ENCODE data around the gene OSBPL10. TPM values are rescaled to one million over a fixed set of nuclear protein-coding genes. Genes with fewer than 3 reads are reported as not detected.

Gene OSBPL10
- total and polyA plus RNA-seq, 5 donors from 2014 or later = 0.14 to 1.8 (median 0.21) TPM; not detected in 2

DNA sequence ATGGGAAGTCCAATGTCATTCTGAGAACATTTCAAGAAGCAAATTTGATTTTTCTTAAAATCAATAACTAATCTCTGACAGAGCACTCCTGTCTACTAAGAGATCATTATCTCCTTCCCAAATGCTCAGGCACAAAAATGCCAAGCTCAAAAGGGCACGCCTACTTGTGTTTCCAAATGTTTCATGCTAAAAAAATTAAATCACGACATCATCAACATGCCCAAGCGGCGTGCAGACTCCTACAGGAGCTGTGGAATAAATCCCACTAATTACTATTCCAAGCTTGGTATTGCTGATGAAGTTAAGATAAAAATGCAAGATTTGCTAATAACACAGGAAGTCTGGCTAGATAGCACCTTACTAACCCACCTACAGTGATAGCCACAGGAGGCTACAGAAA, 140.8 kb downstream of the OSBPL10 start:
- Histone ChIP-seq H3K27me3 (ENCODE audit: control insufficient read depth, insufficient read depth, low read length) (peaks cover 6% of the 10 kb centered on the region), H3K36me3 (ENCODE audit: control insufficient read depth, insufficient read depth, low read length) (no peaks in the 10 kb centered on the region), H3K9me3 (ENCODE audit: control insufficient read depth in 2 of 2, low read length in 2 of 2) (no peaks in the 10 kb centered on the region), H3K4me1 (ENCODE audit: control insufficient read depth, insufficient read depth, low read length, poor library complexity, severe bottlenecking) (no peaks in the 10 kb centered on the region), H3K4me3 (ENCODE audit: low read depth, low read length) (no peak overlapping the region), H3K27ac (ENCODE audit: insufficient read depth, low read length, poor library complexity, severe bottlenecking) (no peak overlapping the region)
- Mint-ChIP-seq H3K36me3 (no peaks in the 10 kb centered on the region), H3K4me1 (no peaks in the 10 kb centered on the region), H3K27me3 (peaks cover 15% of the 10 kb centered on the region), H3K27ac (no peak overlapping the region), H3K4me3 (no peak overlapping the region), H3K9me3 (no peaks in the 10 kb centered on the region)
- ATAC-seq (ENCODE audit: low read depth in 2 of 2) = no peak
- DNase-seq = no peak

DNA sequence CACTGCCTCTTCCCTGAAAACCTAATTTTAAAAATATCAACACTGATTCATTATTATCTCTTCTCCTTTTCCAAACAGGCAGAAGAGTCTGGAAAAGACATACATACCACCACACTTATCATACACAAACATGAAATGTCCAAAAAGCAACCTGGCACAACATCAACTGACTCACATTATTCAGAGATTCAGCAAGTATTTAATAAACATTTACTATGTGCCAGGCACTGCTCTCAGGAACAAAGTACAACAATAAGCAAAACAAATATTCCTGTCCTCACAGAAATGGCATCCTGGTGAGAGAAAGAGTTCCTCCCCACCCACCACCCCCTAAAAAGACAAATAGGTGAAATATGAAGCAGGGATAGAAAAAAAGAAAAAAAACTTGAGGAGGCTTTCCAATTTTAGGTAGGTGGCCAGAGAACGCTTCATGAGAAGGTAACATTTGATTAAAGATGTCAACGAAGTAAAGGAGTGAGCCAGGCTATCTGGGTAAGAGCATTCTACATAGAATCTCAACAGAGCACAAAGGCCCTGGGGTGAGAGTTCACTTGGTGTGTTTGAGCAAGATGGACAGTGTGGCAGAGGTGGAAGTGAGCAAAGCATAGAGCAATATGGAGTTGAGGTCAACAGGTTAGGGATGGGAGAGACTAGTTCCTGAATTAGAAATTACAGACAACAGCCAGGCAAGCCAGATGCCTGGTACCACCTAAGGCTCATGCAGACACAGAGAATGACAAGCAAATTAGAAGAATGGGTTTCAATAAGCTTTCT, 141.7 kb downstream of the OSBPL10 start:
- Mint-ChIP-seq H3K27ac (no peak overlapping the region), H3K36me3 (no peaks in the 10 kb centered on the region), H3K27me3 (peaks cover 15% of the 10 kb centered on the region), H3K9me3 (no peaks in the 10 kb centered on the region), H3K4me3 (no peak overlapping the region), H3K4me1 (no peaks in the 10 kb centered on the region)
- no peak for DNase-seq
- no peak for ATAC-seq (ENCODE audit: low read depth in 2 of 2)
- peaks cover 6% of the 10 kb centered on the region for H3K27me3 ChIP-seq (ENCODE audit: control insufficient read depth, insufficient read depth, low read length)
- no peaks in the 10 kb centered on the region for H3K9me3 ChIP-seq (ENCODE audit: control insufficient read depth in 2 of 2, low read length in 2 of 2)
- H3K4me3 ChIP-seq (ENCODE audit: low read depth, low read length) = no peak overlapping the region
- H3K27ac ChIP-seq (ENCODE audit: insufficient read depth, low read length, poor library complexity, severe bottlenecking) = no peak overlapping the region
- no peaks in the 10 kb centered on the region for H3K36me3 ChIP-seq (ENCODE audit: control insufficient read depth, insufficient read depth, low read length)
- H3K4me1 ChIP-seq (ENCODE audit: control insufficient read depth, insufficient read depth, low read length, poor library complexity, severe bottlenecking) = no peaks in the 10 kb centered on the region

- Mint-ChIP-seq H3K4me1 (peaks cover 0 to 4% (median 0%) of the 10 kb centered on the region in 4 donors), H3K4me3 (no peak overlapping the region), H3K9me3 (peaks cover 0 to 2% (median 0%) of the 10 kb centered on the region in 7 donors), H3K27ac (no peak overlapping the region), H3K27me3 (peaks cover 15% of the 10 kb centered on the region), H3K36me3 (no peaks in the 10 kb centered on the region)
- Histone ChIP-seq H3K4me1 (ENCODE audit: control insufficient read depth, insufficient read depth, low read length, poor library complexity, severe bottlenecking) (no peaks in the 10 kb centered on the region), H3K4me3 (ENCODE audit: low read depth, low read length) (no peak overlapping the region), H3K27ac (ENCODE audit: insufficient read depth, low read length, poor library complexity, severe bottlenecking) (no peak overlapping the region), H3K36me3 (ENCODE audit: control insufficient read depth, insufficient read depth, low read length) (no peaks in the 10 kb centered on the region), H3K9me3 (ENCODE audit: control insufficient read depth in 2 of 2, low read length in 2 of 2) (no peaks in the 10 kb centered on the region), H3K27me3 (ENCODE audit: control insufficient read depth, insufficient read depth, low read length) (peaks cover 3% of the 10 kb centered on the region)
- no peak for DNase-seq
- no peak for ATAC-seq (ENCODE audit: low read depth in 2 of 2)
These were observed 144.7 kb downstream of the OSBPL10 start for GRCh38 chr3:31836131-31837075.

DNA sequence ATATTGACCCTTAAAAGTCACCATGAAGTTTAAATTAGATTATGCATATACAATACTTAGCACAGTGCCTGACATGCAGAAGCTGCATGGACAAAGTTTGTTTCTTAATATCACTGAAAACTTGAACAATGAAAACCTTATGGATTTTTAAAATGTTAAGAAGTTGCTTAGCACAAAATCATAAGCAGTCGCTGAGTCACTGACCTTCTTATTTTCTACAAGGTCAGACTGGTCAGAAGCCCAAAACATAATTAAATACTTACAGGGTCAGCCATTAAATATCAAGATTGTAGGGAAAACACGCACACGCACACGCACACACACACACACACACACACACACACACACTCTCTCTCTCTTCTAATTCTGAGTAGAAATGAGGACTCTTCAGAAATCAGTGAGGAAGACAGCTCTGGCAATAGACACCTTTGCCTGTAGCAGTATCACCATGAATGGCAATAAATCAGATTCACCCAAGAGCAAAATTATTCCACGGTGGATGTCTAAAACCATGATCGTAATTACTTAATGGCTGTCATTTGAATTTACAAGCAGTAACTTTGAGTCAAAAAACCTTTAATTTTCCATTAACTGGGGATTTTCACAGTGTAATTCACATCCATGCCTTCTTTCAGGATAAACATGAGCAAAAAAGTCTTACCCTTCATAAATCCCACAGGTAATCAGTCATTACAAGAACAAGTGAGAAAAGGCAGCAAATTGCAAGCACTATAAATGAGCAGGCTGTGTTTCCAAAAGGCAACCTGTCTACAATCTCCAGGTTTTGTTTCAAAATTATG, 147.5 kb downstream of the OSBPL10 start:
- Mint-ChIP-seq H3K4me3 (no peak overlapping the region), H3K9me3 (peaks cover 0 to 2% (median 0%) of the 10 kb centered on the region in 7 donors), H3K27me3 (peaks cover 4% of the 10 kb centered on the region), H3K36me3 (no peaks in the 10 kb centered on the region), H3K4me1 (peaks cover 0 to 21% (median under 1%) of the 10 kb centered on the region in 4 donors), H3K27ac (no peak overlapping the region)
- Histone ChIP-seq H3K27me3 (ENCODE audit: control insufficient read depth, insufficient read depth, low read length) (peaks cover 3% of the 10 kb centered on the region), H3K36me3 (ENCODE audit: control insufficient read depth, insufficient read depth, low read length) (no peaks in the 10 kb centered on the region), H3K9me3 (ENCODE audit: control insufficient read depth in 2 of 2, low read length in 2 of 2) (no peaks in the 10 kb centered on the region), H3K4me3 (ENCODE audit: low read depth, low read length) (no peak overlapping the region), H3K27ac (ENCODE audit: insufficient read depth, low read length, poor library complexity, severe bottlenecking) (no peak overlapping the region), H3K4me1 (ENCODE audit: control insufficient read depth, insufficient read depth, low read length, poor library complexity, severe bottlenecking) (no peaks in the 10 kb centered on the region)
- DNase-seq (no peak), ATAC-seq (ENCODE audit: low read depth in 2 of 2) (no peak)

GRCh38 chr3:31832551-31832950, 148.5 kb downstream of the OSBPL10 start:
- Histone ChIP-seq H3K4me1 (ENCODE audit: control insufficient read depth, insufficient read depth, low read length, poor library complexity, severe bottlenecking) (no peaks in the 10 kb centered on the region), H3K27ac (ENCODE audit: insufficient read depth, low read length, poor library complexity, severe bottlenecking) (no peak overlapping the region), H3K27me3 (ENCODE audit: control insufficient read depth, insufficient read depth, low read length) (peaks cover 3% of the 10 kb centered on the region), H3K9me3 (ENCODE audit: control insufficient read depth in 2 of 2, low read length in 2 of 2) (no peaks in the 10 kb centered on the region), H3K4me3 (ENCODE audit: low read depth, low read length) (no peak overlapping the region), H3K36me3 (ENCODE audit: control insufficient read depth, insufficient read depth, low read length) (no peaks in the 10 kb centered on the region)
- Mint-ChIP-seq H3K27ac (no peak overlapping the region), H3K27me3 (peaks cover 4% of the 10 kb centered on the region), H3K9me3 (peaks cover 0 to 2% (median 0%) of the 10 kb centered on the region in 7 donors), H3K4me3 (no peak overlapping the region), H3K36me3 (no peaks in the 10 kb centered on the region), H3K4me1 (peaks cover 0 to 21% (median under 1%) of the 10 kb centered on the region in 4 donors)
- no peak for ATAC-seq (ENCODE audit: low read depth in 2 of 2)
- no peak for DNase-seq

DNA sequence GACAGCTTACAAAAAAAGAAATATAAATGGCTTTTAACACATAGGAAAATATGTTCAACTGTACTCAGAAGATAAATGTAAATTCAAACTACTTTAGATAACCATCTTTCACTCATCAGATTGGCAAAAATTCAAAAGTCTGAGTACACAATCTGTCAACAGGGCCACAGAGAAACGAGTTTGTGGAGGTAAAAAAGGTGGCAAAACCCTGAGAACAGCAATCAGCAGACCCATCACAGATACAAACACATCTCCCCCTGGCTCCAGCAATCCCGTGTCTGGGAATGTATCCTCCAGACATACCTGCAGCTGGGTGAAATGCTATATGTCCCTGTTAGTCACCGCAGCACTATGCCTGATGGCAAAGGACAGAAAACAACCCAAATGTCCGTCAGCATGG, 149.5 kb downstream of the OSBPL10 start:
- Mint-ChIP-seq H3K4me3 (no peak overlapping the region), H3K27me3 (peaks cover 2% of the 10 kb centered on the region), H3K27ac (no peak overlapping the region), H3K4me1 (peaks cover 0 to 21% (median under 1%) of the 10 kb centered on the region in 4 donors), H3K36me3 (no peaks in the 10 kb centered on the region), H3K9me3 (peaks cover 0 to 2% (median 0%) of the 10 kb centered on the region in 7 donors)
- H3K27ac ChIP-seq (ENCODE audit: insufficient read depth, low read length, poor library complexity, severe bottlenecking) = no peak overlapping the region
- peaks cover 3% of the 10 kb centered on the region for H3K27me3 ChIP-seq (ENCODE audit: control insufficient read depth, insufficient read depth, low read length)
- H3K4me1 ChIP-seq (ENCODE audit: control insufficient read depth, insufficient read depth, low read length, poor library complexity, severe bottlenecking) = no peaks in the 10 kb centered on the region
- DNase-seq = no peak
- no peaks in the 10 kb centered on the region for H3K9me3 ChIP-seq (ENCODE audit: control insufficient read depth in 2 of 2, low read length in 2 of 2)
- ATAC-seq (ENCODE audit: low read depth in 2 of 2) = no peak
- H3K36me3 ChIP-seq (ENCODE audit: control insufficient read depth, insufficient read depth, low read length) = no peaks in the 10 kb centered on the region
- H3K4me3 ChIP-seq (ENCODE audit: low read depth, low read length) = no peak overlapping the region

DNA sequence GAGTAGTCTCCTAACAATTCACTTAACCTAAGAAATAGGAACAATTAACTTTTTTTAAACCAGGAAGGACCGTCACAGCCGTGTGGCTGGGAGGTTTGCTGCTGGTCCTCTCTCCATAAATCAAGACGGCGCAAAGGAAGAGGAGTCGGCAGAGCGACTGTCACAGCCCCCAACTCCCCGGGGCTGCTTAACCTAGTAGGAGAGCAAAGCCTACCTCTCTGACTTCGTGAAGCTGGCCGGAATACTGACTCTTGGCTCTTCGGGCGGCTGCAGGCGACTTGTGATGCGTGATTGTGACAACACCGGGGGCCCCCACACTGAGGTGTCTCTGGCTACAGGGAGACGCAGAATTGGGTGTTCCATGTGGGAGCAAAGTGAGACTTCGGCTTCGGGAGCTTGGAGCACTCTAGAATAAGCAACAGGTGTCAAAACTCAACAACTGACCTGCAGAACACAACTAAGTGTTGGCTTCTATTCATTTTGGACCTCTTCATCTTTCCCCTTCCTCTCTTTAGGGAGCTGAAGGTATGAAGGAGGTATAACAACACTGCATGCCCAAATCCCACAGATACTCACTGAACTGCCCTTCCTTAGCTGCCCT, 151.1 kb downstream of the OSBPL10 start:
- no peak for DNase-seq
- no peak for ATAC-seq (ENCODE audit: low read depth in 2 of 2)
- Mint-ChIP-seq H3K4me3 (no peak overlapping the region), H3K4me1 (peaks cover 0 to 21% (median under 1%) of the 10 kb centered on the region in 4 donors), H3K27ac (no peak overlapping the region), H3K36me3 (no peaks in the 10 kb centered on the region), H3K27me3 (no peaks in the 10 kb centered on the region), H3K9me3 (peaks cover 0 to 2% (median 0%) of the 10 kb centered on the region in 7 donors)
- Histone ChIP-seq H3K4me3 (ENCODE audit: low read depth, low read length) (no peak overlapping the region), H3K9me3 (ENCODE audit: control insufficient read depth in 2 of 2, low read length in 2 of 2) (no peaks in the 10 kb centered on the region), H3K4me1 (ENCODE audit: control insufficient read depth, insufficient read depth, low read length, poor library complexity, severe bottlenecking) (no peaks in the 10 kb centered on the region), H3K27me3 (ENCODE audit: control insufficient read depth, insufficient read depth, low read length) (peaks cover 3% of the 10 kb centered on the region), H3K27ac (ENCODE audit: insufficient read depth, low read length, poor library complexity, severe bottlenecking) (no peak overlapping the region), H3K36me3 (ENCODE audit: control insufficient read depth, insufficient read depth, low read length) (no peaks in the 10 kb centered on the region)

Data from CD4-positive, CD25-positive, alpha-beta regulatory T cell (primary cell).